Kidney (tissue), 14 donors: ENCODE results near the gene FCSK. TPM values are rescaled to one million over a fixed set of nuclear protein-coding genes. Genes with fewer than 3 reads are reported as not detected.

Experiments
- DNase-seq, 5 donors: peaks; one replicate each; pipeline ENCODE4 v3.0.0-alpha.2; 2013 to 2020
- FAIRE-seq: peaks from 2 replicates; lab custom pipeline; 2012; peaks lifted over from hg19 to GRCh38; lab: Jason Lieb, UNC
- H3K27ac ChIP-seq, 2 donors: one replicate each; pipeline ENCODE4 v1.7.0; 2013; ENCODE audit warnings: low read depth in 2 of 2, low read length in 2 of 2, inconsistent platforms in 1 of 2
- H3K27me3 ChIP-seq: one replicate; pipeline ENCODE4 v1.7.1; 2013; ENCODE audit warnings: low read length, inconsistent platforms; ENCODE audit not compliant: control insufficient read depth, insufficient read depth
- H3K36me3 ChIP-seq, 3 donors: one replicate each; pipeline versions ENCODE4 v1.7.0 to v1.7.1; 2013; ENCODE audit warnings: low read length in 3 of 3, control low read depth in 1 of 3, inconsistent platforms in 1 of 3; ENCODE audit not compliant: insufficient read depth in 3 of 3, control insufficient read depth in 2 of 3
- H3K4me1 ChIP-seq, 3 donors: one replicate each; pipeline versions ENCODE4 v1.7.0 to v1.7.1; 2013; ENCODE audit warnings: low read length in 3 of 3, inconsistent platforms in 1 of 3, low read depth in 1 of 3; ENCODE audit not compliant: control insufficient read depth in 2 of 3, insufficient read depth in 2 of 3
- H3K4me3 ChIP-seq, 3 donors: one replicate each; pipeline versions ENCODE4 v1.7.0 to v1.8.1; 2013; ENCODE audit warnings: low read length in 3 of 3, control low read depth in 1 of 3, inconsistent platforms in 1 of 3
- H3K9ac ChIP-seq, 3 donors: one replicate each; pipeline versions ENCODE4 v1.7.0 to v1.7.1; 2013; ENCODE audit warnings: low read length in 3 of 3, control low read depth in 1 of 3, inconsistent platforms in 1 of 3
- H3K9me3 ChIP-seq, 3 donors: one replicate each; pipeline versions ENCODE4 v1.7.0 to v1.7.1; 2013; ENCODE audit warnings: low read length in 3 of 3, control low read depth in 1 of 3, inconsistent platforms in 1 of 3; ENCODE audit not compliant: control insufficient read depth in 2 of 3, insufficient read depth in 1 of 3
- intact Hi-C: fragments of 100-400 bp; cut with DNase I; formaldehyde crosslinking; loops from one replicate; pipeline ENCODE4 v1.11.1; 2022
- polyA plus RNA-seq: library from polyadenylated mRNA; stranded (reverse); fragments of 350-450 nt; fragmentation: Illumina TruSeq; extraction: RNeasy Lipid Tissue Mini Kit (QIAGEN cat#74804); gene quantifications from one replicate; pipeline ENCODE4 v1.2.3, GENCODE V29; 2014; ENCODE audit warnings: low read depth, low replicate concordance; ENCODE audit not compliant: insufficient read depth
- total RNA-seq: library from RNA; stranded (reverse); fragmentation: NEBNext Ultra II Directional; extraction: Animal tissue kit (Norgen Biotek cat#: 25700); gene quantifications from one replicate; pipeline ENCODE4 v1.2.1, GENCODE V29; 2021
- TF ChIP-seq, protein P1 (sequence below): IDR thresholded peaks from 3 replicates; pipeline ENCODE4 v1.5.1; 2012; ENCODE audit warnings: mild to moderate bottlenecking, moderate library complexity, borderline replicate concordance; ENCODE audit not compliant: insufficient read depth; ENCODE audit errors: extremely low read depth
- donor health status: control.
- donor health status: control.
- donor health status: control.
- donor health status: control.
- donor health status: control.
- donor health status: DM: yes; HTN: yes; CAD: no.
- donor health status: Normal renal cell carcinoma (clear cell type).

The FCSK gene
- total and polyA plus RNA-seq, 2 donors from 2014 or later: 18.7 to 32.5 TPM

DNA sequence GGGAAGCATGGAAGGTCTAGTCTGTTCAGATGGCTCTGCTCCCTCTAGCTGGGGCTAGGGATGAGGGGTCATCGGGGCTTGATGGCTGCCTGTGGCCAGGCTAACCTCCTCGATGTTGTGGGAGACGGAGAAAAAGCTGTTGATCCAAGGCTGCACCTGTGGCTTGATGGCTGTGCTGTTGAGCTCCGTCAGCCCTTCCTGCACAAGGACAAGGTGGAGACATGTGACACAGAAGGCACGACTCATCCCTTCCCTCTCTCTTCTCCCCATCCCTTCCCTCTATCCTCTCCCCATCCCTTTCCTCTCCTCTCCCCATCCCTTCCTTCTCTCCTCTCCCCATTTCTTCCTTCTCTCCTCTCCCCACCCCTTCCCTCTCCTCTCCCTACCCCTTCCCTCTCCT lies 28.2 kb downstream of the FCSK start:
- FAIRE-seq (no peak), DNase-seq (peak in 1 of 5 donors; percentile 45)
- H3K4me3 ChIP-seq: no peak overlapping the region
- H3K9me3 ChIP-seq: no peaks in the 10 kb centered on the region
- H3K27ac ChIP-seq: no peak overlapping the region
- H3K4me1 ChIP-seq: no peaks in the 10 kb centered on the region
- TF ChIP-seq, protein P1, sequence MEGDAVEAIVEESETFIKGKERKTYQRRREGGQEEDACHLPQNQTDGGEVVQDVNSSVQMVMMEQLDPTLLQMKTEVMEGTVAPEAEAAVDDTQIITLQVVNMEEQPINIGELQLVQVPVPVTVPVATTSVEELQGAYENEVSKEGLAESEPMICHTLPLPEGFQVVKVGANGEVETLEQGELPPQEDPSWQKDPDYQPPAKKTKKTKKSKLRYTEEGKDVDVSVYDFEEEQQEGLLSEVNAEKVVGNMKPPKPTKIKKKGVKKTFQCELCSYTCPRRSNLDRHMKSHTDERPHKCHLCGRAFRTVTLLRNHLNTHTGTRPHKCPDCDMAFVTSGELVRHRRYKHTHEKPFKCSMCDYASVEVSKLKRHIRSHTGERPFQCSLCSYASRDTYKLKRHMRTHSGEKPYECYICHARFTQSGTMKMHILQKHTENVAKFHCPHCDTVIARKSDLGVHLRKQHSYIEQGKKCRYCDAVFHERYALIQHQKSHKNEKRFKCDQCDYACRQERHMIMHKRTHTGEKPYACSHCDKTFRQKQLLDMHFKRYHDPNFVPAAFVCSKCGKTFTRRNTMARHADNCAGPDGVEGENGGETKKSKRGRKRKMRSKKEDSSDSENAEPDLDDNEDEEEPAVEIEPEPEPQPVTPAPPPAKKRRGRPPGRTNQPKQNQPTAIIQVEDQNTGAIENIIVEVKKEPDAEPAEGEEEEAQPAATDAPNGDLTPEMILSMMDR: no peak
- no peaks in the 10 kb centered on the region for H3K27me3 ChIP-seq
- H3K36me3 ChIP-seq: peaks cover 0 to 35% (median 14%) of the 10 kb centered on the region in 3 donors
- intact Hi-C loops: no loop called here
- H3K9ac ChIP-seq: no peak overlapping the region

DNA sequence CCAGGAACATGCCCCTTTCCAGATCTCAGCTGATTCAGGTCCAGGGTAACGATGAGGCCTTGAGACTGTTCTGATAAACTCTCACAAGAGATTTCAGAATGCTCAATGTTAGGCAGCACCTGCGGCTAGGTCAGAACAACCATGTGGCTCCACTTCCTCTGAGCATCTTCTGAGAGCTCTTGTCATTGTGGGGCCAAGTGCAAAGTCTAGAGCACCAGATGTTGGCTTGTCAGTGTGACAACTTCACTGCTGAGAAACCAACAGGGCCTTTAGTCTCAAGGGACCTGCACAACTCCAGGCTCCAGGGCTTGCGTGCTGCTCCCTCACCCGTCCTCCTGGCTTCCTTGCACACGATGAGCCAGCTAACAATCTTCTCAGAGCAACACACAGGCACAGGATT lies 29.0 kb downstream of the FCSK start:
- FAIRE-seq (no peak), DNase-seq (no peak)
- H3K4me3 ChIP-seq: no peak overlapping the region
- H3K27ac ChIP-seq: no peak overlapping the region
- H3K4me1 ChIP-seq: no peaks in the 10 kb centered on the region
- TF ChIP-seq, protein P1: no peak
- H3K27me3 ChIP-seq: no peaks in the 10 kb centered on the region
- no peaks in the 10 kb centered on the region for H3K9me3 ChIP-seq
- H3K36me3 ChIP-seq: peaks cover 0 to 35% (median 14%) of the 10 kb centered on the region in 3 donors
- H3K9ac ChIP-seq: no peak overlapping the region
- intact Hi-C loops: no loop called here

DNA sequence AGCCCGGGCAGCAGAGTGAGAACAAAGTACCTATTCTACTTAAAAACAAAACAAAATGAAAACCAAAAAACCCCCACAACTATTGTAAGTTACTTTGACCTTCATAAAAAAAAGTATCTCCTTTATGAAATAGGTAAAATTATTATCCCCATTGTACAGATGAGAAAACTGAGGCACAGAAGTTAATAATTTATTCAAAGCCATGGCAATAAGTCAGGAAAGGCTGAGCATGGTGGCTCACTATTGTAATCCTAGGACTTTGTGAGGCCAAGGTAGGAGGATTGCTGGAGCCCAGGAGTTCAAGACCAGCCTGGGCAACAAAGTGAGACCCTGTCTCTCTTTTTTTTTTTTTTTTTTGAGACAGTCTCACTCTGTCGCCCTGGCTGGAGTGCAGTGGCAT lies 30.5 kb downstream of the FCSK start:
- H3K4me1 ChIP-seq: no peaks in the 10 kb centered on the region
- intact Hi-C loops: no loop called here
- TF ChIP-seq, protein P1: no peak
- no peak overlapping the region for H3K9ac ChIP-seq
- DNase-seq: no peak
- no peak overlapping the region for H3K27ac ChIP-seq
- FAIRE-seq: no peak
- H3K27me3 ChIP-seq: no peaks in the 10 kb centered on the region
- H3K9me3 ChIP-seq: no peaks in the 10 kb centered on the region
- peaks cover 0 to 31% (median 14%) of the 10 kb centered on the region in 3 donors for H3K36me3 ChIP-seq
- H3K4me3 ChIP-seq: no peak overlapping the region

DNA sequence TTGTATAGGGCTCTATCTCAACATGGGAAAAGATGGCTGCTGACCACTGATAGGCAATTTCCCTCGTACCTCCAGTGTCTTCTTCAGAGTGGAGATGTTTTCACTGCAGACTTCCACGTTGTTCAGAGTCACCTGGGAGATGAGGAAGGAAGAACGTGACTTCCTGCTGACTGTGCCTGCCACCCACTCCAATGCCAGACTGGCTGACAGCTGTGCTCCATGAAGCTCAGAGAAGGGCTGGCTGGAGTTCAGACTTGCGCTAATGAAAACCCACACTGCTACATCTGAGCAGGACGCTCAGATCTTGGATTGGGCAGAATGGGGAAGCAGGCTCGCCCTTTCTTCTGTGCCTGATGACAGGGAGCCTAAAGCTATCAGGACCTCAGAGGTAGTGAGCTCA lies 35.9 kb downstream of the FCSK start:
- Histone ChIP-seq H3K9me3 (no peaks in the 10 kb centered on the region), H3K9ac (no peak overlapping the region), H3K4me1 (no peaks in the 10 kb centered on the region), H3K27me3 (no peaks in the 10 kb centered on the region), H3K27ac (no peak overlapping the region), H3K36me3 (peaks cover 0 to 31% (median 19%) of the 10 kb centered on the region in 3 donors), H3K4me3 (no peak overlapping the region)
- DNase-seq (peak in 1 of 5 donors; percentile 15), FAIRE-seq (no peak)
- intact Hi-C loops: no loop called here
- TF ChIP-seq, protein P1: no peak
